IPS DF 19.7 (cell line): ENCODE measurements around the gene RNF14.

Experiments used
- DNase-seq: peaks from one replicate; pipeline ENCODE4 v3.0.0-alpha.2; 2013; ENCODE audit warnings: low read depth, low spot score

The RNF14 gene

DNA sequence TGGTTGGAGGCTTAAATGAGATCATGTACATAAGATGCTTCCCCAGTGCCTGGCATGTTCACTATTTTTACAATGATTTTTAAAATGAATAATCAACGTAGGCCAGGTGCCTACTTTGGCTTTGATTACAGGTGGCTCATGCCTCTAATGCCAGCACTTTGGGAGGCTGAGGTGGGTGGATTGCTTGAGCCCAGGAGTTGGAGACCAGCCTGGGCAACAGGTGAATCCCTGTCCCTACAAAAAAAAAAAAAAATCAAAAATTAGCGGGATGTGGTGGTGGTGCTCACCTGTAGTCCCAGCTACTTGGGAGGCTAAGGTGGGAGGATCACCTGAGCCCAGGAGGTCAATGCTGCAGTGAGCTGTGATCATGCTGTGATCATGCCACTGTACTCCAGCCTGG, 20.1 kb upstream of the RNF14 start:
- no peak for DNase-seq

DNA sequence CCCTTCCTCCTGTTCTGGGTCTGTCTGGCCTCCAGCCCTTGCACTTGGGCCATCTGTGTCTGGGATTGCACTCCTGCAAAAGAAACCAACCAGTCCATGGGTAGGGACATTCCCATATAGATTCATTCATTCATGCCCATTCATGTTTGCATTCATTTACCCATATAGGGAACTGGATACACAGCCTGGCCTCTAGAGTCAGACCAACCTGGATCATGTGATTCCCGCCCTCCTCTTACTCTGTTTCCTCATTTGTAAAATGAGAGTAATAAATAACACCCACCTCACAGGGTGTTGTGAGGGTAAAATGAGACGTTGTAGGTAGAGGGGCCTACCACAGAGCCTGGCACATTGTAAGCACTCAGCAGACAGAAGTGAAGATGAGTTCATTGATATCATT, 19.4 kb upstream of the RNF14 start:
- DNase-seq, result no peak

DNA sequence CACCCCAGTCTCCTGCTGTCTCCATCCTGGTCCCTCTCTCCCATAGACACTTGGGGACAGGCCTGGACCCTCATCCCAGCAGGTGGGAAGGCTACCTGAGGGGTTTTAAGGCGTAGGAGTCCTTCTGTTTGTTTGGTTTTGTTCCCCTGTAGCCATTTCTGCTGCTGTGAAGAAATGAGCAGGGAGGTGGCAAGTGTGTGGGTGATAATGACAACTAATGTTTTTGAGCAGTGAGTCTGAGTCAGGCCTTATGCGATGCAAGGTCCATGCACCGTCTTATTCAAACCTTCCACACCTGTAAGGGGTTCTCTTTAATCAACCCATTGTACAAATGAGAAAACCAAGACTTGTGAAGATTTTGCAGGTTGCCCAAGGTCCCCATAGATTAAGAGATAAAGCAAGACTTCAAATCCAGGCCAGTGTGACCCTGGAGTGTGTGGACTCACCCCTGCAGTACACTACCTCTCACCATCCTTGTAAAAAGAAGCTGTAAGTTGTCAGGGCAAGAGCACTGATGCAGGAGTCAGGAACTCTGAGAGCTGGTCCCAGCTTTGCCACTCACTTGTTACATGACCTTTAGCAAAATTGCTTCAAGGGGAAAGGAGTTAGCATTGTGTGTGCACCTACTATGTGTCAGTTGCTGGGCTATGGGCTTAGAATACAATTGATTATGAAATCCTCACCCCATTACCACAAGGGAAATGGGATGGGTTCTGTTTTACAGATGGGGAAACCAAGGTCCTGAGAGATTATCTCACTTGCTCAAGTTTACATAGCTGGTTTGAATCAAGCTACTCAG, 18.5 kb upstream of the RNF14 start:
- no peak for DNase-seq

DNA sequence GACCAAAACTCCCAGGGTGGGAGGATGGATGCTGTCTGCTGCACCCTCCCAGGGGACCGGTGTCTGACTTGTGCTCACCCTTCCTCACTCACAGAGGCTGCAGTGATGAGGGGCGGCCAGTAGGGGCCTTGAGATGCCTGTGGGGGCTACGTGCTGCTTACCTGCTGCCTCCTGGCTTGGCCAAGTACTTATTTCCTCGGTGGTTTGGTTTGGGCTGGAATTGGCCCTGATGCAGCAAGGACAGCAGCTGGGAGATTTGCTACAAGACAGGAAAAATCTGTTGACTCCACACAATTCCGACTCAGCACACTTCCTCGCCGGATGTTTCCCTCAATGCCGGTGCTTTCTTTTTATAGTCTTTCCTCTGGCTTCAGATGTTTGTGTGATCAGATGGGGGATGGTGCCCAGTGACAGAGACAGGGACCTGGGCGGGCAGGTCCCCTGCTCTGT, 17.5 kb upstream of the RNF14 start:
- no peak for DNase-seq

DNA sequence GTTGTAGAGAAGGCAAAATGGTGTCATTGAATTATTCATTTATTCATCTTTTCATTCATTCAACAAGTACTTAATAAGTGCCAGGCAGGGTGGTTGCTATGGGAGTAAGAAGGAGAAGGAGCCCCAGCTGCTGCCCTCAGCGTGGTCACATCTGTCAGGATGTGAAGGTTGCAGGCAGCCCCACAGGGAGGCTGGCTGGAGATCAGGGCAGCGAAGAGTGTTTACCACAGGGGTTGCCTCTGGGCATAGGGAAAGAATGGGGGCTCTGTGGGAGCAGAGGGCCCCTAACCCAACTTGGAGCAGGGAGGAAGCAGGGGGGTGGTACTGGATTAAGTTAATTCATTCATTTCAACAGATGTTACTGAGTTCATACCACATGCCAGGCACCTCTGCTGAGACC, 16.9 kb upstream of the RNF14 start:
- no peak for DNase-seq

DNA sequence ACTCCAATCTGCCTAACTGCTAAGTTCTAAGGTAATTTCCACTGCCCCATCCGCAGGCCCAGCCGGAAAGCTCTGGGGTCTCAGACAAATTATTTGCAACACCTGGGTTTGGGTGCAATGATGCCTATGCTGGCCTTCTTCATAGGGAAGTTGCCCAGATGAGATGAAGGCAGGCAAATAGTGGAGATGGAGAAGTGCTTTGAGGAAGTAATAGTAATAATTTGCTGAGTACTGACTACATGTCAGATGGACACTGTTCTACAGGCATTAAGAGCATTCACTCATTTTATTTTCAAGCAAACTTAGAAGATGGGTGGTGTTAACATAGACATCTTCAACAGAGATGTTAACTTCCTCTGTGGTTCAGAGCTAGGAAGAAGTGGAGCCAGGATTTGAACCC, 14.7 kb upstream of the RNF14 start:
- DNase-seq, result no peak

DNA sequence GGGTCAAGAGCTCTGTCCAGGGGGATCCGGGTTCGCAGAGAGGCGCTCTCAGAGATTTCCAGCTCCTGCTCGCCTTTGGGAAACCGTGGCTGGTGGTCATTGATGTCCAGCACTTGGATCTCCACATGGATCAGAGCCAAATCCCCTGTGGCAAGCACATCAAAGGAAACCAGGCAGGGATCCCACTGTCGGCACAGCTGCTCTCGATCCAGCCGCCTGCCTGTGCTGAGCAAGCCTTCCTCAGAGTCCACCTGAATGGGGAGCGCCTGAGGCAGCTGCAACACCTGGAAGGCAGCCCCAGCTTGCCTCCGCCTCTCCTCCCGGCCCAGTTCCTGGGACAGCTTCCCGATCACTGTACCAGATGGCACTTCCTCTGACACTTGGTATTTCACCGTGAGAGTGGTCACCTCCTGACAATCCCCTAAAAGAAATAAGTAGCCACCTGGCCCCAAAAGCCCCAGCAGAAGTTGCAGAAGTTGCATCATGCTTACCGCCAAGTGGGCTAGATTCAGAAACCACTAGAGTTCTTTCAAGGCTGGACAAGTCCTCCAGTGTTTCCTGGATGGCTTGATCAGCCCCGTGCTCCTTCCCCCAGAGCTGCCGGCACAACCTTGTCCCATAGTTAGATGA, 11.4 kb upstream of the RNF14 start:
- DNase-seq, result no peak

DNA sequence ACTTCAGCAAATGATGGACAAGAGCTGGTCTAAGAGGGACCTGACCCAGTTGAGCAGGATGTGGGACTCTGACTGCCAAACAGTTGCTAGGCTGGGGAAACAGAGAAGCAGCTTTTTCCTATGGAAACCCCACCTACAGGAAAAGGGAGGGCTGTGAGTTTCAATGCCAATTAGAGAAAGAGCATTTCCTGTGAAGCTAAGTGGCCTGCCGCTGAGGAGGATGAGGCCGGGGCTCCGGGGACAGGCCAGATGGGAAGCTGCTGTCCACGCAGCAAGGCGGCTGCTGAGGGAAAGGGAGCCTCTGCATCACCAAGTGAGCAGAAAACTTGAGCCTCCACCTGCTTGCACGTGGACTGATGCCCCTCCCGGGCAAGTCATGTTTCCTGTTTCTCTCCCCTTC, 10.8 kb upstream of the RNF14 start, which contains the start of gene PCDH12:
PCDH12 (minus strand) TSS at position 90 of the 400 bp plus-strand sequence. CDS start 351 bp downstream, outside the sequence.
- DNase-seq, result no peak

DNA sequence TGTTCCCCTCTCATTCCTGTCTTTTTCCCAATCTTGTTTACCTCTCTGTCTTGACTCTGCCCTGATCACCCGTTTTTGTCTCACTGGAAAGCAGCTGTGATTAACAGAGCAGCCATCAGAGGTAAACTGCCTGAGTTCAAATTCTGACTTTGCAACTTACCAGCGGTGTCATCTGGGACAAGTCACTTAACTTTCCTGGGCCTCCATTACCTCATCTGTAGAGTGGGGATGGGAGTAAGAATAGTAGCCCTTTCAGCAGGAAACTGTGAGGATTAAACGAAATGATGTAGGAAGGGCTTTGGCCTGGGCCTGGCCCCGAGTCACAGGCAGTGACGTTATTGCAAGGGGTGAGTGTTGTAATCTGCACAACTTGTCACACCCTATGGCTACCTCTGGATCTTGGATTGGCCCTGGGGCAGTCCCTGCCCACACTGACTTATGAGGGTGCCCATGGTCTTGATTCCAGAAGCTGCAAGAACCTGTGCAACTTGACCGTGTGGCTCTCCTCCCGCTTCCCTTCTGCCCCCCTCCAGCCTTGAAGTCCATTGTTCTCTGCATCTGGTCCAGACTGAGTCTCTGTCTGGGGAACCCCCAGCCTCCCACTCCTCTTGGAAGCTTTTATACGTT, 10.2 kb upstream of the RNF14 start:
- DNase-seq, result no peak

DNA sequence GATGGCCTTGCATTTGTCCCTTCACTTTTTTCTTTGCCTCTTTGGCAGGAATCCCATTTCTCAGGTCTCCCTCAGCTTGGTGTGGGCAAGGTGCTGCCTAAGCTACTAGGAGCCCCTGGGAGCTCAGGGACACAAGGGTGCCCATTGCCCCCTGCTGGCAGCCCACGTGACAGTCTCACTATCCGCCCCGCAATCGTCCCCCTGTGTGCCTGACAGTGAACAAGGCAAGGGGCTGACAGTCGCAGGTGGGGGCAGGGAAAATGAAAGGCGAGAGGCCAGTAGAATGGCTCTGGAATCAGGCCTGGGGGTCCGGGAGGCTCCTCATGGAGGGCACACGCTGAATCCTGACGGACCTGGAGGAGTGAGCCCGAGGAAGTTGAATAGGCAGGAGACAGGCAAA, 8.9 kb upstream of the RNF14 start:
- DNase-seq, result no peak

DNA sequence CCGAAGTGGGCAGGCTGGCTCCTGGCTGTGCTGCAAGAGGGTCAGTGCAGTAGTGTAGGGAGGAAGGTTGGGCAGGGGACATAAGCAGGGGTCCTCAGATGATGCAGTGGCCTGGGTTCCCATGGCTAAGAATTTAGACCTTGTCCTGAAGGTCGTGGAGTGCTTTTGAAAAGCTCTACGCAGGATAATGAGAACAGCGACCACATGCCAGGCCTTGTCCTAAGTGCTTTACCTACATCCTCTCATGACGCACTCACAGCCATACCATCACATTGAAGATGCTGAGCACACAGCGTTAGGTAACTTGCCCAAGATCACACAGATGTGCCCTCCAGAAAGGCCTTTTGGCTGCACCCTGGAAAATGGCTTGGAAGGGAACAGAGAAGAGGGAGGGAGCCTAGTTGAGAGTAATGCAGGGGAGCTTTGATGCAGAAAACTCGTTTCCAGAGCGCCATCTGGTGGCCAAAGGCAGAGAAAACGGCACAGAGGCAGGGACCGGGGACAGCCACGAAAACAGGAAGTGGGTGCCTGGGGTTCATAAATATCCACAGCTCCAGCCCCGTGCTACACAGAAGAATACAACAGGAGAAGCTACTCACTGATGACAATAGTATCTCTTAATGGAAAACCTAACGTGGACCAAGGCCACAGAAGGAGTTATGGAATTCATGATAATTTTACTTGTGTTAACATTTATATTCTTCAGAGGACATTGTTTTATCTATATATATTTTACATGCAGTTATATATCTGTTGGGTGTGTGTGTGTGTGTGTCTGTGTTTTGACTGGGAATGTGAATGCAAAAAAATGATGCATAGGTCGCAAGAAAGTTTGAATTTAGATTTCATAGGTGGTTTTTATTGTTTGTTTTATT, 8.2 kb upstream of the RNF14 start:
- no peak for DNase-seq

DNA sequence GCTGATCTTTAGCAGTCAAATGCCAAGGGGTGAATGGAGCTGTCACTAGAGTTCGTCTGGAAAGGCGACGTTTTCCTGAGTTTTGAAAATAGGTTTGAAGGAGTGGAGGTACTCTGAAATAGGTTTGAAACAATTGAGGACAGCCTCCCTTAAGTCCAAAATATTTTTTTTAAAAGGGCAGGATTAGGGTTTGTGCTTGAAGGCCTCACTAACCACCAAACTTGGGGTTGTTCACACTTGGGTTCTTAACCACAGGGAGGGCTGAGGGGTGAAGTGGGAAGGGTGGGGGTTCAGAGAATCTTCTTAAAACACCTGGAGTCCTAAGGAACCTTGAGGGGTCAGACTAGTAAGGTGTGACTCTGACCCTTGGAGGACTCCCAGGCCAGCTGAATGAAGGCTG, 7.4 kb upstream of the RNF14 start:
- no peak for DNase-seq

DNA sequence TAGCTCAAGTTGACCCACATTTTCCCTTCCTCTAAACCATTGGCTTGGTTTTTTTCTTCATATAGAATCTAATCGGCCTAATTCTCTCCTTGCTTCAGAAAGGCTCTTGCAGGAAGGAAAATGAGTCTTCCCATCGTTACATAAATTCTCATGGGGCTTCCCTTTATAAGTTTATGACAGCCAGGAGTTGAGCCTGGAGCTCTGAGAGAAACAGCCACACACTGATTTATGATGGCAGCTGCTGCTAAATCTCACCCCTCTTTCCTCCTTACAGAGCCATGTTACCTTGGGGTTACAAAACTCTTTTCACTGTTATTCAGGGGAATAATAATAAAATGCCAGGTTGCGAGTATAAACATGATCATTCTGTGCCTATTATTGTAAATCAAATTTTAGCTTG, 5.2 kb upstream of the RNF14 start:
- DNase-seq, result no peak

DNA sequence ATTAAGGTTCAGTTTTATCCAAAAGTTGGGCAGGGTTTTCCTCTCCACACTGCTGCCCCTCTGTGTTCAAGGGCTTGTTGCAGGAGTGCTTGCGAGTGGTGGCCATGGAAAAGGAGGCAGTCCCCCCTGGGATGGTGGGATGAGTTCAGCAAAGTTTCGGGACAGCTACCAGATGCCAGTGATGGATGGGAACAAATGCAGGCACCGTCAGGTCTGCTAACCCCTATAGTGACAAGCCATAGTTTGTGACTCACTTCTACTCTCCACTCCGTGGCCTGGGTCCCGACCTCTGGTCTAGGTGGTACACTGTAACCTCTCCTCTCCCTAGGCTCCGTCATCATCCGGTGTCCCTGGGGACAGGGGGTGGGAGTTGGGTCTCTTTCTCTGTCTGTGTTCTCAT, 3.8 kb upstream of the RNF14 start:
- no peak for DNase-seq

DNA sequence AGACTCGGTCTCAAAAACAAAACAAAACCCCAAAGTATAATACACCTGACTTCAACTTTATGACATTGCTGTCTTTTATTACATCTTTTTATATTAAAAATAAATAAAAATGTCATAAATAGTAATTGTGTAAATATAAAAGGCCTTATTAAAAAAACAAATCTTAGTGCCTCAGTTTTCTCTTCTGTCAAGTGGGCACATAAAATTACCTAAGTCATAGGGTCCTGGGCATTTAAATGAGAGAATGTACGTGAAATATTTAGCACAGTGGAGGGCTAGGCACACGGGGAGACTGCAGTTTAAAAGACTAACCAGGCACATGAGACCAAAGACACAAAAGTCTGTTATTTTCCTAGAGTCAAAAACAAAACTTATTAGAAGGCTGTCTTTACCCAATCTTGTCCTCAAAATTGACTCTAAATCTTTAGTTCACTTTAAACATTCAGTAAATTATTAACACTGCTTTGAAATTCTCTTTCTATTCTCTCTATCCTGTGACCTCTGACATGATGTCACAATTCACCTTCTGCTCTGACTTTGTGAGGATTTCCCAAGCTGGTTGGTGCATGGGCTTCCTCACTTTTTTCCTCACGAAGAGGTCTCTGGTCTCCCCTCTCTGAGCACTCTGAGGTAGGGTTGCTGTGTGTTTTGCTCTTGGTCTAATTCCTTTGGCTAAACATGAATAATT, 2.5 kb upstream of the RNF14 start:
- no peak for DNase-seq

DNA sequence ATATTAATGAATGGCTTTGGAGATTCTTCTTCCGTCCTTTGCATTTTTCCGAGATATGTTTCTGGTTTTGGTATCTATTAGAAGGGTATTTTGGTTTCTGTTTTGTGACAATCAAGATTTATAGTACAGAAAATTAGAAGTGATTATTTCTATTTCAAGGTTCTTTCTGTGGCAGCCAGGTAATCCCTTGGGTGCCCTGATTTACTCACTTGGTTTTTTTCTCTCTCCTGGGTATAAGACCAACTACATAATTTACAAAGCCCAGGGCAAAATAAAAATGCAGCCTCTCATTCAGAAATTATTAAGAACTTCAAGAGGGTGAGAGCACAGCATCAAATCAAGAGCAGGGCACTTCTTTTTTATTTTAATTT, 2.0 kb upstream of the RNF14 start:
- no peak for DNase-seq

DNA sequence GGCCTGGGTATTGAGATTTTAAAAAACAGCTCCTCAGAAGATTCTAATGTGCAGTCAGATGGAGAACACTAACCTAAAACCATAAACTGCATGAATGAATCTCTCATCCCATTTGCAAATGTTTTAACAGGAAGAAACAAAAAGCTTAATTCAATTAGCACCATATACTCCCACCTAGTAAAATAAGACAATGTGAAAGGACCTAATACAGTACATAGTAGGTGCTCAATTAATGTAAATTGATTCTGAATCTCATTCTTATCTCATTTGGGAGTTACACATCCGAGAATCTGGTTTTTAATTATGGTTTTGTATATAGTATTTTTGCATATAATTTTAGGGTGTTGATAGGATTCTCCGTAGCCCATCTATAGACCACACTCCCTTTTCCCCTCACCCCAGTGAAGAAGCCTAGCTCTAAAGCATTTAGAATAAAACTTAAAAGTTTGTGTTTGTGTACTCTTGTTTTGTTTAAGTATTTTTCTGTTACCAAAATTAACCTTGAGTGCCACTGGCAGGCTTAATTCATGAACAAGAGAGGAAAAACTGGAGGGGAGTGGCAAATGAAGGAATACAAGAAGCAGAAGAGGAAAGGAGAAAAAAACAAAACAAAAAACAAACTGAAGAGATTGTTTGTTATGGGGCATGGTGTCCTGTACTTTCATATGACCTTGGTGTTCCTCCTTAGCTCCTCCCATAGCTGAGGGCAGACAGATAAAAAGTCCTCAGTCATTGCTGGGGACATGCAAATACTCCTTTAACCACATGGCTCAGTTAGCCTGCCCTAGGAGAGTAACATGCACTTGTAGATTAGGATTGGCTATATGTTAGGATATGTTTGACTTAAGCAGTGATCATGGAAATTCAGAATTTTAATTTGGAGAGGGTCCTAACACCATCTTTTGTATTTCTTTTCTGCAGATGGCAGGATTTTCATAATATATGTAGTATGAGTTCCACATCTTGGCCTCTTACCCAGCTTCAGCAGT, 1.2 kb downstream of the RNF14 start:
- no peak for DNase-seq

DNA sequence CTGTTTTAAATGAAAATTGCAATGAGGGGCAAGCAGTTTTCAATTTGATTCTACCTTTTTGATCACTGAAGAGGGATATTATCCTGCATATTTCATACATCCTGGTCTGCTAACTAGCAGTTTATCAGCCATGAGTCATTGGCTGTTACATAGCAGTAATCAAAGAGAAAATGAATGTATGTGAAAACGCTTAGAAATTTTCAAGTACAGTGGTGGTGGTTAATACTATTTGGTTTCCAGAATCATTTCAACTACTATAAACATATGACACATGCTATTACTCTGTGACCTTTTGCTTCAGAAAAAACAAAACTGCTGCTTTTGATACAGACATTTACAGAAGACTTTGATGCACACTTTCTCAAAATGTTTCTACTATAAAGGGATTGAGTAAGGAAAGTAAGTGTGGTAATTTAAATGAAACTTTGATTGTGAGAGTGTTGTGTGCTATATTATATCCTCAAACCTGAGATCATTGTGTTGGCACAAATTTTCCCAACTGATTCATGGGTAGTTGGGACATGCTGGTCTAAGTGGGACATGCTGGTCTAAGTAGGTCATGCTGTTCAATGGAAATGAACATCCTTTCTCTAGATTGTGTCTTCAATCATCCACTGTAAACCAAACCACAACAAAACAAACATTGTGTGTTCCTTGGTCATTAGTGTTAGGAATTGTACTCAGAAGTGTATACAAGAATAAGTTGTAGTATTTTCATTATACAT, 5.1 kb downstream of the RNF14 start:
- DNase-seq, result no peak

DNA sequence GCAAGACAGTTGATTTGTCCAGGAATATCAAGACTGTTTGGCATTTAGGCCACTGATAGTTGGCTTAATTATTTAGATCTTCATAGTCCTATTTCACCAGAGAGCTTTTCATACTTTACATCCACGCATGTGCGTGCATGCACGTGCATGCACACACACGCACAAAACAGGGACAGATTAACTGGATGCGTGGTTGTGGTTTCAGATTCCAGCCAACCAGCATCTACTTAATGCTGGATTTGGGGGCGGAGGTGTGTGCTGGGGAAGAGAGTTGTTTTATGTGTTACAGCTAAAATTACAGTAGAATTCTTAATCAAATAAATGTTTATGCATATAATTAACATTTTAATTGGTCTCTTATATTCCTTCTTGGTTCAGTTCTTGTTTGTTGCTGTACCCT, 7.3 kb downstream of the RNF14 start:
- no peak for DNase-seq
